NT2/D1 (cell line): Measurements from ENCODE around the gene EMD.

ENCODE experiments used
- DNase-seq: peaks from one replicate; pipeline ENCODE4 v3.0.0-alpha.2; 2011; ENCODE audit warnings: low read depth, low spot score
- H3K27me3 ChIP-seq: 2 replicates; pipeline ENCODE4 v1.6.0; 2011; ENCODE audit warnings: mild to moderate bottlenecking; ENCODE audit not compliant: insufficient read length, insufficient read depth
- H3K36me3 ChIP-seq: 2 replicates; pipeline ENCODE4 v1.6.1; 2011; ENCODE audit warnings: mild to moderate bottlenecking, low read length, mixed read lengths; ENCODE audit not compliant: insufficient read depth, insufficient read length
- H3K4me1 ChIP-seq: 2 replicates; pipeline ENCODE4 v1.5.1; 2011; ENCODE audit not compliant: insufficient read depth, insufficient read length
- H3K4me3 ChIP-seq: 2 replicates; pipeline ENCODE4 v1.5.1; 2011; ENCODE audit warnings: low read depth; ENCODE audit not compliant: insufficient read length
- H3K9ac ChIP-seq: 2 replicates; pipeline ENCODE4 v1.6.0; 2011; ENCODE audit warnings: low read depth; ENCODE audit not compliant: insufficient read length
- H3K9me3 ChIP-seq: 2 replicates; pipeline ENCODE4 v1.5.1; 2011; ENCODE audit warnings: mild to moderate bottlenecking, low read length; ENCODE audit not compliant: insufficient read depth
- SUZ12 ChIP-seq: IDR thresholded peaks from 2 replicates; pipeline ENCODE4 v1.6.1; 2011; ENCODE audit not compliant: insufficient read length, insufficient read depth; ENCODE audit errors: extremely low read depth
- YY1 ChIP-seq: IDR thresholded peaks from 2 replicates; pipeline ENCODE4 v1.6.1; 2011; ENCODE audit not compliant: insufficient read length, insufficient read depth
- ZNF274 ChIP-seq: IDR thresholded peaks from 2 replicates; pipeline ENCODE4 v1.6.1; 2011; ENCODE audit warnings: mild to moderate bottlenecking, low read depth, low read length

EMD gene

GRCh38 chrX:154357205-154357604 lies 21.9 kb upstream of the EMD start:
- DNase-seq, result no peak
- TF ChIP-seq YY1 (no peak), SUZ12 (no peak), ZNF274 (no peak)
- H3K4me3 ChIP-seq, result no peak overlapping the region
- no peaks in the 10 kb centered on the region for H3K4me1 ChIP-seq
- H3K36me3 ChIP-seq, result peaks cover 93% of the 10 kb centered on the region
- no peak overlapping the region for H3K9ac ChIP-seq
- no peaks in the 10 kb centered on the region for H3K27me3 ChIP-seq
- H3K9me3 ChIP-seq, result no peaks in the 10 kb centered on the region

- no peak overlapping the region for H3K9ac ChIP-seq
- TF ChIP-seq ZNF274 (no peak), SUZ12 (no peak), YY1 (no peak)
- DNase-seq, result no peak
- H3K27me3 ChIP-seq, result no peaks in the 10 kb centered on the region
- peaks cover 93% of the 10 kb centered on the region for H3K36me3 ChIP-seq
- H3K4me1 ChIP-seq, result no peaks in the 10 kb centered on the region
- H3K4me3 ChIP-seq, result no peak overlapping the region
- H3K9me3 ChIP-seq, result no peaks in the 10 kb centered on the region
Observed at GRCh38 chrX:154358011-154358410, 21.1 kb upstream of the EMD start.

DNA sequence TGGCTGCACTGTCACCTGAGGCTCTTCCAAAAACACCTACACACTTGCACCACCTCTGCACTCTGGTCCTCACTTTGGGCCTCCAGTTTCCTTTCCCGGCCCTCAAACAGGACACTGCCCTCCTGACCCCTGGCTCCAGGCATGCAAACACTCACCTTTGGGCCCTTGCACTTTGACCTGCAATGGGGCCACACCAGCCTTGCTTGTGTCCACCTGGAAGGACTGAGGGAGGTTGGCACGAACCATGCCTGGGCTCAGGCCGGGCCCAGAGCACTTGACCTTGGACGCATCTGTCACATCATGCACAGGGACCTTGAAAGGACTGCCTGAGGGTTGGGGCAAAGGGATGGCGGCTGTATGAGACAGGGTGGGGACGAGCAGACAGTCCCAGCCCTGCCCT lies 20.3 kb upstream of the EMD start:
- Histone ChIP-seq H3K9ac (no peak overlapping the region), H3K36me3 (peaks cover 89% of the 10 kb centered on the region)
- no peak for TF ChIP-seq ZNF274
- no peak for TF ChIP-seq SUZ12
- no peak for TF ChIP-seq YY1

DNA sequence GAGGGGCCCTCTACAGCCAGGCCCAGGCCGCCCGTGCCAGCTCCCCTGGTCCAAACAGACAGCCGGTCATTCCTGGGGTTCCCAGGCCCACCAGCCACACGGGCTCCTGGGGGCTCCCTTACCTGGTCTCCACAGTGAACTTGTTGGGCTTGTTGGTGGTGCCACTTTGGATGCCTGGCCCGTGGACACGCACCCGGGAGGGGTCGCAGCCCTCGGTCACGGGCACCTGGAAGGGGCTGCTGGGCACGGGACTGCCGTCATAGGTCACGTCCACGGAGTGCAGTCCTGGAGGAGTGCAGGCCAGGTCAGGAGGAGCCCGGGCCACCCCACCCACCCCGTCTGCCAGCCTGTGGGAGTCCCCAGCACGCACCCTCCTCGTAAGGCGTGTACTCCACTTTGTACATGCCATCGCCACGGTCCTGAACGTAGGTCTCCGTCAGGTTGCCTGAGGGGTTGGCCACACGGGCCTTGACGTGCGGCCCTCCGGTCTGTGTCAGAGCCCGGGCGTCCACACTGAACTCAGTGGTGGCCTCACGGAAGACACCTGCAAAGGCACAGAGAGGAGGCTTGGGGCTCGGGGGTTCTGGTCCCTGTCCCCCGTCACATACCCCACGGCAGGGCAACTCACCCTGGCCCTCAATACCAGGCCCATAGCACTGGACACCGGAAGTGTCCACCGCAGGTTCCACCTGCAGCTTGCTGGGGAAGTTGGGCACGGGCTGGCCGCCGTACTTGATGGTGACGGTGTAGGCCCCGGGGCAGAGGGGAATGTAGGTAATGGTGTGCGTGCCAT lies 19.5 kb upstream of the EMD start:
- TF ChIP-seq ZNF274, result no peak
- TF ChIP-seq SUZ12, result no peak
- no peak for TF ChIP-seq YY1

More for the DNA sequence above, 20.3 kb upstream of the EMD start:
- Histone ChIP-seq H3K27me3 (no peaks in the 10 kb centered on the region), H3K4me3 (no peak overlapping the region), H3K4me1 (no peaks in the 10 kb centered on the region), H3K9me3 (no peaks in the 10 kb centered on the region)
- DNase-seq, result no peak

GRCh38 chrX:154360155-154360713 lies 18.9 kb upstream of the EMD start:
- no peak for DNase-seq
- no peak for TF ChIP-seq ZNF274
- TF ChIP-seq SUZ12, result no peak
- TF ChIP-seq YY1, result no peak
- no peaks in the 10 kb centered on the region for H3K27me3 ChIP-seq
- no peaks in the 10 kb centered on the region for H3K4me1 ChIP-seq
- peaks cover 89% of the 10 kb centered on the region for H3K36me3 ChIP-seq
- no peak overlapping the region for H3K9ac ChIP-seq
- no peaks in the 10 kb centered on the region for H3K9me3 ChIP-seq
- H3K4me3 ChIP-seq, result no peak overlapping the region

More for the DNA sequence above, 19.5 kb upstream of the EMD start:
- H3K36me3 ChIP-seq, result peaks cover 89% of the 10 kb centered on the region
- H3K4me1 ChIP-seq, result no peaks in the 10 kb centered on the region
- no peaks in the 10 kb centered on the region for H3K9me3 ChIP-seq
- DNase-seq, result no peak
- no peak overlapping the region for H3K9ac ChIP-seq
- H3K4me3 ChIP-seq, result no peak overlapping the region
- H3K27me3 ChIP-seq, result no peaks in the 10 kb centered on the region

- Histone ChIP-seq H3K36me3 (peaks cover 87% of the 10 kb centered on the region), H3K9me3 (no peaks in the 10 kb centered on the region)
Observed at GRCh38 chrX:154362085-154362742, 16.9 kb upstream of the EMD start.

More at GRCh38 chrX:154362085-154362742, 16.9 kb upstream of the EMD start:
- Histone ChIP-seq H3K9ac (no peak overlapping the region), H3K4me1 (no peaks in the 10 kb centered on the region), H3K27me3 (no peaks in the 10 kb centered on the region), H3K4me3 (no peak overlapping the region)
- no peak for TF ChIP-seq ZNF274
- TF ChIP-seq YY1, result no peak
- DNase-seq, result no peak
